VCaP (cell line): ENCODE data around the gene PTPRJ.
A peak's percentile ranks its signal among the peaks of the same experiment; 100 is the strongest.

ENCODE experiments used
- H3K27ac ChIP-seq: fragments of 450-650 bp; 2 replicates; pipeline ENCODE4 v1.5.1; 2017
- CTCF ChIP-seq: fragments of 450-650 bp; conservative IDR thresholded peaks from 2 replicates; pipeline ENCODE4 v1.5.1; 2017; ENCODE audit warnings: mild to moderate bottlenecking, moderate library complexity

The PTPRJ gene

GRCh38 chr11:48109046-48109666, 128.8 kb downstream of the PTPRJ start:
- no peak for TF ChIP-seq CTCF
- H3K27ac ChIP-seq, result peak overlapping the region; percentile 92

- peak overlapping the region; percentile 92 for H3K27ac ChIP-seq
- TF ChIP-seq CTCF, result no peak
Measured at GRCh38 chr11:48110509-48110766, 130.1 kb downstream of the PTPRJ start.

- TF ChIP-seq CTCF, result no peak
- H3K27ac ChIP-seq, result no peak overlapping the region; the same call in 1 of the 2 replicates
Measured at GRCh38 chr11:48111891-48112290, 131.5 kb downstream of the PTPRJ start.

GRCh38 chr11:48114740-48115139, 134.4 kb downstream of the PTPRJ start:
- H3K27ac ChIP-seq, result no peak overlapping the region
- no peak for TF ChIP-seq CTCF

- H3K27ac ChIP-seq, result no peak overlapping the region
Measured at GRCh38 chr11:48116437-48117228, 136.3 kb downstream of the PTPRJ start.

GRCh38 chr11:48122246-48122645, 141.9 kb downstream of the PTPRJ start:
- TF ChIP-seq CTCF, result no peak
- H3K27ac ChIP-seq, result no peak overlapping the region

More at GRCh38 chr11:48116437-48117228, 136.3 kb downstream of the PTPRJ start:
- TF ChIP-seq CTCF, result peak; percentile 74

- H3K27ac ChIP-seq, result no peak overlapping the region
- no peak for TF ChIP-seq CTCF
Measured at GRCh38 chr11:48122656-48123055, 142.3 kb downstream of the PTPRJ start.
